GM21786 (cell line): Measurements from ENCODE around the gene ANKMY2.
"Not testable (repeated sequence)": the region's sequence is repeated elsewhere in the genome, so short reads cannot be mapped to it uniquely, and the experiment has no call there.

ENCODE experiments used
- ATAC-seq: cut with Tn5 transposase; IDR thresholded peaks from one replicate; pipeline ENCODE4 v1.9.1; 2021; ENCODE audit not compliant: unreplicated experiment

The ANKMY2 gene

GRCh38 chr7:16627236-16627635 is 18.3 kb downstream of the ANKMY2 start:
- no peak for ATAC-seq

DNA sequence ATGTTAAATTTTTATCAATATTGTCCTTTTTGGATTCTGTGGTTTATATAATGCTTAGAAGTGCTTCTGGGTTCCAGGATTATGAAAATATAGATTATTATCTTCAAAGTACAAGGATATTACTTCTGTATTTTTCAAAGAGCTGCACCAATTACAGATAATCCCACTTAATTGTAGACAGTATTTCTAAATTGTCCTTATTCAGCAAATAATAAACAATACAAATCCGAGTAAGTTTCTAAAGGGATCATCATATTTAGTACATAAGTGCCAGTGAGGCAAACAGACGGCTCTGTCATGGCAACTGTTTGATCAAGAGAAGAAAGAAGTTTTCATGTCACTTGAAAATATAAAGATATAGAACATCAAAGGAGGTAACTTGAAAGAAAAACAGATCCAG is 19.2 kb downstream of the ANKMY2 start:
- no peak for ATAC-seq

DNA sequence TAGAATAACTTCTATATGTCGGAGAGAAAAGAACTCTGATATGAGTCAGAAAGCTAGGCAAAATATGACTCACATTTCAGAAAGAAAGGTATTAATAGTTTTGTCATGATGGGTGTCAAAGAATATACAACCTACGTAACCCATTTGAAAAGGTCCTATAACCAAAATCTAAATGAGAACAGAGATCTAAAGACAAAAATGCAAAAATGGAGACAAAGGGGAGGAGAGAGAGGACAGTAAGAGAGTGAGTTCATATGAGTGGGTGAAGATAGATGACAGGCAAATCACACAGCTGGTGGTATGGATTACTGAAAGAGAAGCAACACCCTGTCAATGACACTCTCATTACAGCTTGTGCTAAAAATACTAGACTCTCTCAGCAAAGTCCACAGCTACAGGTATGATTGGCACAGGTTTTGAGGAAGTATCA is 25.6 kb downstream of the ANKMY2 start:
- ATAC-seq, result peak; percentile 73

DNA sequence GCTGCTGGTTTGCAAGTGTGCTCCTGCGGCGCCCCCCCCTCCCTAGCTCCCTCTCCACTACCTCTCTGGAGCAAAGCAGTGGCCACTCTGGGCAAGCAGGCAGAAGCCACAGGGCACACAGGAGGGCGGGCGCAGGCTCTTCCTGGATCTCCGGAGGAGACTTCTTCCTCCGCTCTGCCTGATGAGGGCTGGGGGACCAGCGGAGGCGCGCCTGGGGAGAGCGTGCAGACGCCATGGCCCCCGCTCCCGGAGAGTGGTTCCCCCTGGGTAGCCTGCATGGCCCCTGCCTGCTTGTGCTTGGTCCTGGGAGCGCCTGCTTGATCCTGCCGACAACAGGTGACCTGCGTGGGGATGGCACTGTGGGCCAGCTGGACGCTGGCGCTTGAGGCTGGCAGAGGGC is 29.0 kb downstream of the ANKMY2 start:
- ATAC-seq, result no peak

GRCh38 chr7:16616122-16616521 is 29.4 kb downstream of the ANKMY2 start:
- ATAC-seq, result no peak

DNA sequence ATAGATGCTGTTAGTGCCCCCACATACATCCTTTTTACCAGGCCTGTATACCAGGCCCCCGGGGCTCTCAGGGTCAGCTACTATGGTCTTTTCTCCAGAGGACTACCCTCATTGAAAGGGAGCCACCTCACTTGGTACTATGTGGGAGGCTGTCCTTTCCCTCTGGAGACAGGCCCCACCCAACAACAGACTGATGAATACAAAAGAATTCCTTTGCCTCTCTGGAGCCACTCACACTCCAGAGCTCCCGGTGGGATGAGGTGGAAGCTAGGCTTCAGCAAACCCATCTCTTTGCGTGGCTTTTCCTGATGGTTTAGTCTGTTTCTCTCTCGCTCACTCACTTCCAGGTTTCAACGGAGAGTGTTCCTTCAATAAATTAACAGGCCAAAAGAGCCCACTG is 30.3 kb downstream of the ANKMY2 start:
- ATAC-seq, result no peak

GRCh38 chr7:16611711-16612110 is 33.8 kb downstream of the ANKMY2 start:
- ATAC-seq, result no peak

DNA sequence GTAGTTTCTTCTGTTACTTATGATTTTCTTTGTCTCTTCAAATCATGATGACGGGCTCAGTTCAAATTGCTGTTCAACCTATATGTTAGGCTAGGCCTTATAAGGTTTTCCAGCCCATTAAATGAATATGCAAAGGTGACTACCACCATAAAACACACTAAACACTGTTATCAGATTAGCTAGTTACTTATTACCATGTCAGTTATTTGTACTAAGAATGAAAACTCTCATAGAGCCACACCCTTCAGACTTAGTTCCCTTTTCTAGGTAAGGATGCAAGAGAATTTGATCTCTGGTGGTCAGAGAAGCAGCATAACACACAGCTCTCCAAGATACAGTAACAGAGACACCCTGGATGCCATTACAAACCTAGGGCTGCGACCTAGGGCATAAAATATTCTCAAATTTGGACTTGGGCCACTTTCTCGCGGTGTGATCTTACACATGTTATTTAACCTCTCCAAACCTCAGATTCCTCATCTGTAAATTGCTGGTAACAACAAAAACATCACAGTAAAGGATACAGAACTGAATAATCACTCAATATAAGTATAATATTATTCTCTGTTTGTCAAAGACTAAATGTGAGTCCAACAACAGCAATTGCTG is 35.6 kb downstream of the ANKMY2 start:
- ATAC-seq, result peak; percentile 78

DNA sequence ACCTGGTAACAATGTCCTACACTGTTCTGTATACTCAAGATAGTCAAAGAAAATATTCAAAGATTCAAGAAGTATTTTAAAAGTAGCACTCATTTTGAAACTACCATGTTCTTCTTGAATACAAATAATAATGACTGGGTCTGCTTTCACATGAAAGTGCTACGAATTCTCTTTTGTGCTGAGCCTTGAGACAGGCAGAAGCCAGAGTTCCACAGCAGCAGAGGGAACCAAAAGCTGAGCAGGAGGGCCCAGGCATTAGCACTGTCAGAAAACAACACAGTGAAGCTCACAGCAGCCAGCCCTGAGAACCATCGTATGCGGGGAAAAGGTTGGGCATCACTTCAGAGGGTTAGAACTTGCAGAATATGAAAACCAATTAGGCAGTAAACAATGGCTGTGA is 38.9 kb downstream of the ANKMY2 start:
- no peak for ATAC-seq

- no peak for ATAC-seq
These were observed 41.5 kb downstream of the ANKMY2 start for GRCh38 chr7:16604054-16604453.

GRCh38 chr7:16603633-16604032 is 41.9 kb downstream of the ANKMY2 start:
- ATAC-seq, result no peak

DNA sequence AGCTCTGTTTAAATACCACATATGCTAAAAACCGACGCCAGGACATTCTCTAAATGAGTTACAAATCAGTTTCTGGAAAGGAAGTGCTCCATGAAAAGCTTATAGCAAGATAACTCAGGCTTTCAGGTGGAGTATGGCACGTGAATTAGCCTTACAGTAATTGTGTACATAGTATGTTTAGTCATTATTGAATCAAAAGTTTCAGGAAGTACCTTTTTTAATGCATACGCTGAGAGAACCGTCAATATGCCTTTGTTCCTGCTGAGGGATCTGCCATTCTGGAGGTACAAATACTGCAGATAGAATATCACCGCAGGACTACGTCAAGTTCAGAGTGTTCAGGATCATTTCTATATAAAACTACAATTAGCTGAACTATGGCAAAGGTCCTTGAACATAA is 45.7 kb downstream of the ANKMY2 start:
- no peak for ATAC-seq

DNA sequence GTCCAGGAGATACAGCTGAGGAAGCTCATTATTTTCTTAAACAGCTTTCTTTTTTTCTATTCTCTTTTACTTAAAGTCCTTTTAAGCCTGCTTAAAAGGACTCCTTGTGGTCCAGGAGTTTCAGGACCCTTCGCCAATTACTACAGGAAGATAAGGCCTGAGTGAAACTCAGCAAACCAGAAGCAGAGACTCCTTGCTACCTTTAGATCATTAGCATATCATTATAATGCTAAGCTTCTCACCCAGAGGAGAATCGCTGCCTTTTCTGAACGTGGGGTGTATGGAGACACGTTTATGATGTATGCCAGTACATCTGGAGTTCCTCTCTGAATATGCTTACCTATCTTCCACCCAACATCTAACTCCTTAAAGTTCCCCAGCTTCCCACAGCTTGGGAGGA is 47.5 kb downstream of the ANKMY2 start:
- no peak for ATAC-seq

DNA sequence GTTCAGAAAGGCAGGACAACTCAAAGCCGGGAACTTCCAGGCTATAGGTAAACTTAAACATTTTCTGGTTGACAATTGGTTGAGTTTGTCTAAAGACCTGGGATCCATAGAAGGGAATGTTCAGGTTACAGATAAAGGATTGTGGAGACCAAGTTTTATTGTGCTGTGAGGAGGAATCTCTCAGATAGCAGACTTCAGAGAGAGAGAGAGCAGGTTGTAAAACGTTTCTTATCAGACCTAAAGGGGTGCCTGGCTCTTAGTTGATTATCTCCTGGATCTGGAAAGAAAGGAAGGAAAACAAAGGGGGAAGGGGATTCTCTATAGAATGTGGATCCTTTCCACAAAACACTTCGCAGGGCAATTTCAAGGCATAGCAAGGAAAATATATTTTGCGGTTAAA is 50.0 kb downstream of the ANKMY2 start:
- ATAC-seq, result not testable (repeated sequence)

GRCh38 chr7:16594676-16595075 is 50.9 kb downstream of the ANKMY2 start:
- no peak for ATAC-seq

- ATAC-seq, result no peak
These were observed 51.5 kb downstream of the ANKMY2 start for GRCh38 chr7:16594061-16594460.

DNA sequence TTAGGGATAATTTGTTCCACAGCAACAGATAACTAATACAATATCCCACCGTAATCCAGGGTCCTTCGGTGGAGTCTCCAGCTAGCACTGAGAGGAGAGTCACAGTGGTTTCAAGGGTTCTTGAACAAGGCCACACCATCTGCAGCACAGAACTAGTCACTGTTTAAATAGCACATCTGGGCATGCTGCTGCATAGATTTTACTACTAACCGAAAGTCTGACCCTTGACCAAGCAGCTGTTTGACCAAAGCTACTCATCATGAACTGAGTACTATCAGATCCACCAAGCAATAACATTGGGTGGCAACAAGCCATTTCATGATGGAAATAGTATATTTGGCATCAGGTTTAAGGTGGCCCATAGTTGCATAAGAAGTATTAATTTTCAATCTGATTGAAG is 53.2 kb downstream of the ANKMY2 start:
- ATAC-seq, result no peak

- no peak for ATAC-seq
These were observed 55.1 kb downstream of the ANKMY2 start for GRCh38 chr7:16590424-16590823.

- ATAC-seq, result no peak
These were observed 55.7 kb downstream of the ANKMY2 start for GRCh38 chr7:16589881-16590280.

GRCh38 chr7:16587790-16588189 is 57.8 kb downstream of the ANKMY2 start:
- ATAC-seq, result no peak

DNA sequence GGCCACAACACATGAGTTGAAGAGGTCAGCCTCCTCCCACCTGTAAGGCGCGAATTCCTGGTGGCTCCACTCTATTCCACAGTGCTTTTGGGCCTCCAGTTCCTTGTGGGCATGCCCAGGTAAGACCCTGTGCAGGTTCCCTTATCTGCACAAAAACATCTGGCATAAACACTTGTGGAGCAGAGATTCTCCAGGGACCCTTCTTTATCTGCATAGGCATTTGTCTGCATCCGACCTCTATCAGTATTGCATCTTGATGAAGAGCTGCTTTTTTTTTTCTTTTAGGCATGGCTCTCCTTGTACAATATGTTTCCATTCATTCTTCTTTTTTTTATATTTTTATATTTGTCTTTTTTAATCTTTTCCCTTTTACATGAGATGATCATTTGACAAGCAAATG is 58.4 kb downstream of the ANKMY2 start:
- no peak for ATAC-seq

DNA sequence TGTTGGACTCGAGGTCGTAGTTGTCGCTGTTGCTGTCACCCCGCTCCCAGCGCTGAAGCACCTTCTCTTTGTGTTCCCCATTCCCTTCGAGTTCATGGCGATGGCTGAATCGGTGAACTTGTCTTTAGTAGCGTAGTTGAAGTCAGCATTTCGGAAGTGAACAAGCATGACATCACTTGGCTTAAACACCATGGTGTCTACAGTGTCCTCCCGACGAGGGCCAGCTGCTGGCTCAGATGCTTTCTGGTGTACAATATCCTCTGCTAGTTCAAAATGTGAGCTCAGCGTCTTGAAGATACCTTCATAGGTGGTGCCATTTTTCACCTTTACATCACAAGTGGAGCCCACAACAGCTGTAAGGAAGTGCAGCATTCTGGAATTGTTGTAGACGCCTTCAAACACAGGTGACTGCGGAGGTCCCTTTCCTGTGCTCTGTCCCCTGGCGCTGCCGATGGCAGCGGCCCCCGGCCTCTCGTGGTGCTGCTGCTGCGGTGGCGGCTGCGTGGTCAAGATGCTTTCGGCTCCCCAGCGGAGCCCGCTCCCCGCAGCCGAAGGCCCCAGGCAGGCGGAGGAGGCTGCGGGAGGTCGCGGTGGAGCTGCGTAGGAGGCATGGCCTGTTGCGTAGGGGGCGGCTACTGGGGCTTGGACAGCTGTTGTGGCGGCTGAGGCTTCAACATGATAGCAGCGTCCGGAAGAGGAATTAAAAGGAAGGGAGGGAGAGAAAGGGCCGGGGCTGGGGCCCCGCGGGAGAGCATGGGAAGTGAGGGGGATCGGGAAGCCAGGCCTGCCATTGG is 59.3 kb downstream of the ANKMY2 start:
- ATAC-seq, result no peak

GRCh38 chr7:16585540-16585939 is 60.0 kb downstream of the ANKMY2 start:
- no peak for ATAC-seq
